Endothelial cell of umbilical vein (primary cell): Measurements from ENCODE around the gene VEZT. TPM values are rescaled to one million over a fixed set of nuclear protein-coding genes. Genes with fewer than 3 reads are reported as not detected.

Source experiments
- BruUV-seq: library from RNA; stranded (reverse); fragments of 400-500 nt; replicated peaks from 2 replicates; lab custom pipeline; 2021; lab: Mats Ljungman, UMichigan
- CTCF ChIA-PET: fragments of 300-600, 350-600 bp; sonication (Branson Sonifier 250); formaldehyde crosslinking; loops from one replicate; lab custom pipeline; 2021; ENCODE audit warnings: antibody characterized with exemption, inconsistent platforms; lab: Charles Lee
- POLR2A ChIA-PET: fragments of 300-600, 350-600 bp; sonication (Branson Sonifier 250); formaldehyde crosslinking; loops from one replicate; lab custom pipeline; 2021; ENCODE audit warnings: antibody characterized with exemption, inconsistent platforms; lab: Charles Lee
- DNase-seq: peaks from one replicate; pipeline ENCODE4 v3.0.0-alpha.2; 2011; ENCODE audit warnings: low read depth, low spot score
- FAIRE-seq: peaks from 2 replicates; lab custom pipeline; 2011; peaks lifted over from hg19 to GRCh38; lab: Jason Lieb, UNC
- H2AFZ ChIP-seq: 2 replicates; pipeline ENCODE4 v1.6.0; 2012; ENCODE audit warnings: low read depth, low read length, control low read depth, inconsistent platforms
- H3K27ac ChIP-seq: 2 replicates; pipeline ENCODE4 v1.5.1; 2011; ENCODE audit warnings: low read depth, mild to moderate bottlenecking, control low read depth, low read length, moderate library complexity; ENCODE audit not compliant: insufficient read depth
- H3K27me3 ChIP-seq, 2 experiments: 2 replicates each; pipeline versions ENCODE4 v1.6.0 to v1.6.1; 2011; ENCODE audit warnings: low read length in 2 of 2, mixed read lengths in 1 of 2; ENCODE audit not compliant: control insufficient read depth in 2 of 2, insufficient read depth in 2 of 2
- H3K36me3 ChIP-seq, 2 experiments: 2 replicates in 1 of 2; 3 replicates in 1 of 2; pipeline ENCODE4 v1.5.1; 2011; ENCODE audit warnings: low read length in 2 of 2, mild to moderate bottlenecking in 1 of 2, moderate library complexity in 1 of 2; ENCODE audit not compliant: control insufficient read depth in 2 of 2, insufficient read depth in 2 of 2; ENCODE audit errors: extremely low read depth in 1 of 2
- H3K4me1 ChIP-seq: 3 replicates; pipeline ENCODE4 v1.5.1; 2011; ENCODE audit warnings: mild to moderate bottlenecking, low read length; ENCODE audit not compliant: control insufficient read depth, insufficient read depth; ENCODE audit errors: extremely low read depth
- H3K4me2 ChIP-seq: 2 replicates; pipeline ENCODE4 v1.6.1; 2011; ENCODE audit warnings: low read length, control low read depth, mixed read lengths; ENCODE audit not compliant: insufficient read depth
- H3K4me3 ChIP-seq, 3 experiments: fragments of 200-600 bp in 1 of 3; sonication (generic), shearing (Covaris generic) in 1 of 3; replicated peaks in 1 of 3; 2 replicates each; pipeline ENCODE4 v1.5.1; 2011 to 2016; ENCODE audit warnings: control low read depth in 3 of 3, low read length in 3 of 3, mild to moderate bottlenecking in 2 of 3, inconsistent platforms in 1 of 3, low read depth in 1 of 3, moderate library complexity in 1 of 3; ENCODE audit not compliant: insufficient read depth in 1 of 3
- H3K79me2 ChIP-seq: 2 replicates; pipeline ENCODE4 v1.6.0; 2012; ENCODE audit warnings: low read length, inconsistent platforms; ENCODE audit not compliant: control insufficient read depth, insufficient read depth
- H3K9ac ChIP-seq: replicated peaks from 2 replicates; pipeline ENCODE3; 2011; ENCODE audit warnings: low read length, control low read depth; ENCODE audit not compliant: insufficient read depth; ENCODE audit errors: extremely low read depth
- H3K9me1 ChIP-seq: replicated peaks from 3 replicates; pipeline ENCODE4 v1.6.0; 2011; ENCODE audit warnings: mild to moderate bottlenecking, low read length; ENCODE audit not compliant: control insufficient read depth, insufficient read depth; ENCODE audit errors: extremely low read depth
- H3K9me3 ChIP-seq: replicated peaks from 2 replicates; pipeline ENCODE4 v1.5.1; 2012; ENCODE audit warnings: low read length, inconsistent platforms; ENCODE audit not compliant: control insufficient read depth, insufficient read depth
- H4K20me1 ChIP-seq: replicated peaks from 2 replicates; pipeline ENCODE3; 2011; ENCODE audit warnings: mild to moderate bottlenecking, low read length; ENCODE audit not compliant: control insufficient read depth, insufficient read depth; ENCODE audit errors: extremely low read depth
- CTCF ChIP-seq, 2 donors: IDR thresholded peaks; 1 replicate in 1 of 2; 2 replicates in 1 of 2; pipeline ENCODE4 v1.5.1; 2011; ENCODE audit warnings: low read length in 2 of 2, mild to moderate bottlenecking in 2 of 2, moderate library complexity in 2 of 2, control low read depth in 1 of 2, inconsistent platforms in 1 of 2, low read depth in 1 of 2; ENCODE audit not compliant: insufficient read depth in 1 of 2; ENCODE audit errors: extremely low read depth in 1 of 2
- EZH2 ChIP-seq: IDR thresholded peaks from 2 replicates; pipeline ENCODE4 v1.6.1; 2012; ENCODE audit warnings: borderline replicate concordance, low read depth, mild to moderate bottlenecking, moderate library complexity, low read length, inconsistent platforms; ENCODE audit not compliant: severe bottlenecking
- FOS ChIP-seq: IDR thresholded peaks from 2 replicates; pipeline ENCODE4 v1.6.1; 2011; ENCODE audit warnings: mild to moderate bottlenecking, low read length, moderate library complexity, borderline replicate concordance; ENCODE audit not compliant: insufficient read depth
- GATA2 ChIP-seq: IDR thresholded peaks from 2 replicates; pipeline ENCODE4 v1.7.0; 2011; ENCODE audit warnings: low read depth, mild to moderate bottlenecking, moderate library complexity, mixed read lengths, low read length; ENCODE audit not compliant: insufficient read length, insufficient read depth
- JUN ChIP-seq: IDR thresholded peaks from 2 replicates; pipeline ENCODE4 v1.6.1; 2011; ENCODE audit warnings: borderline replicate concordance, low read depth; ENCODE audit not compliant: insufficient read length, insufficient read depth
- MYC ChIP-seq: IDR thresholded peaks from one replicate; pipeline ENCODE4 v1.6.1; 2011; ENCODE audit warnings: mild to moderate bottlenecking, low read depth, low read length
- POLR2A ChIP-seq: IDR thresholded peaks from 2 replicates; pipeline ENCODE4 v1.6.1; 2012; ENCODE audit warnings: low read depth, mild to moderate bottlenecking, control low read depth, low read length
- POLR2AphosphoS5 ChIP-seq: IDR thresholded peaks from 2 replicates; pipeline ENCODE4 v1.6.1; 2012; ENCODE audit warnings: low read depth, mild to moderate bottlenecking, control low read depth, low read length, moderate library complexity; ENCODE audit not compliant: insufficient read depth
- dilution Hi-C: fragments of 300-500 bp; cut with MboI; formaldehyde crosslinking; loops from one replicate; pipeline ENCODE4 v1.15.0; 2019; ENCODE audit warnings: low sequenced_read_pairs; ENCODE audit not compliant: extremely low pct_ligation_motif_present
- intact Hi-C: fragments of 100-400 bp; cut with micrococcal nuclease; formaldehyde crosslinking; loops from one replicate; pipeline ENCODE4 v1.10.0; 2022
- polyA plus RNA-seq, 4 experiments: library from polyadenylated mRNA; depleted of rRNA in 3 of 4; stranded (reverse) in 3 of 4; unstranded in 1 of 4; fragments of >200 nt; gene quantifications; 2 replicates each; pipeline versions ENCODE4 v1.2.1 to v1.2.3, GENCODE V29; 2011 to 2012; ENCODE audit warnings: missing spikeins in 1 of 4
- total RNA-seq: library from RNA; stranded (reverse); gene quantifications from 2 replicates; pipeline ENCODE4 v1.2.3, GENCODE V29; 2021

The VEZT gene
- total and polyA plus RNA-seq, 2 donors (not counting 3 experiments of a cell fraction or from before 2014, with no cell fraction given), result 57.8 to 91.3 TPM

- Histone ChIP-seq H3K36me3 (peaks cover 0 to 3% of the 10 kb centered on the region in 2 experiments), H3K27ac (peak overlapping the region; percentile 55), H3K4me2 (peak overlapping the region; percentile 62), H3K9me1 (no peaks in the 10 kb centered on the region), H4K20me1 (no peaks in the 10 kb centered on the region), H3K79me2 (peaks cover 84% of the 10 kb centered on the region), H3K9me3 (no peaks in the 10 kb centered on the region), H3K4me1 (peaks cover 37% of the 10 kb centered on the region), H3K27me3 (no peaks in the 10 kb centered on the region), H3K9ac (no peak overlapping the region), H3K4me3 (no peak overlapping the region), H2AFZ (no peak overlapping the region)
- POLR2A ChIA-PET, result no interaction called here
- dilution Hi-C loops (no loop called here), intact Hi-C loops (no loop called here)
- BruUV-seq, result no TSS peak
- no peak for FAIRE-seq
- DNase-seq, result no peak
- CTCF ChIA-PET, result interaction anchor here (0.9 to 1.8 kb wide), 3 partner anchors 9 to 113 kb away, joined by 3 to 7 read pairs (median 5); no protein-coding TSS in a partner anchor
- no peak for TF ChIP-seq CTCF (IDR thresholded peaks at IDR 0.05; ENCODE audit: extremely low read depth in 1 of 2, insufficient read depth in 1 of 2, low read depth in 1 of 2, low read length in 2 of 2)
- no peak for TF ChIP-seq JUN
- no peak for TF ChIP-seq EZH2
- TF ChIP-seq FOS, result no peak
- TF ChIP-seq POLR2A, result no peak
- TF ChIP-seq POLR2AphosphoS5, result no peak
- no peak for TF ChIP-seq MYC
- no peak for TF ChIP-seq GATA2
These were observed 12.7 kb downstream of the VEZT start for GRCh38 chr12:95230313-95230712.
